HG02840 (cell line): ENCODE measurements around the gene ADAMTSL5.
"Not testable (repeated sequence)": the region's sequence is repeated elsewhere in the genome, so short reads cannot be mapped to it uniquely, and the experiment has no call there.

Source experiments
- ATAC-seq: cut with Tn5 transposase; IDR thresholded peaks from one replicate; pipeline ENCODE4 v1.9.1; 2021; ENCODE audit warnings: mild to moderate bottlenecking, moderate library complexity, moderate number of reproducible peaks; ENCODE audit not compliant: unreplicated experiment, low FRiP score

The ADAMTSL5 gene

GRCh38 chr19:1530856-1531255, 18.0 kb upstream of the ADAMTSL5 start:
- not testable (repeated sequence) for ATAC-seq

GRCh38 chr19:1529430-1529816, 16.6 kb upstream of the ADAMTSL5 start:
- ATAC-seq = no peak

DNA sequence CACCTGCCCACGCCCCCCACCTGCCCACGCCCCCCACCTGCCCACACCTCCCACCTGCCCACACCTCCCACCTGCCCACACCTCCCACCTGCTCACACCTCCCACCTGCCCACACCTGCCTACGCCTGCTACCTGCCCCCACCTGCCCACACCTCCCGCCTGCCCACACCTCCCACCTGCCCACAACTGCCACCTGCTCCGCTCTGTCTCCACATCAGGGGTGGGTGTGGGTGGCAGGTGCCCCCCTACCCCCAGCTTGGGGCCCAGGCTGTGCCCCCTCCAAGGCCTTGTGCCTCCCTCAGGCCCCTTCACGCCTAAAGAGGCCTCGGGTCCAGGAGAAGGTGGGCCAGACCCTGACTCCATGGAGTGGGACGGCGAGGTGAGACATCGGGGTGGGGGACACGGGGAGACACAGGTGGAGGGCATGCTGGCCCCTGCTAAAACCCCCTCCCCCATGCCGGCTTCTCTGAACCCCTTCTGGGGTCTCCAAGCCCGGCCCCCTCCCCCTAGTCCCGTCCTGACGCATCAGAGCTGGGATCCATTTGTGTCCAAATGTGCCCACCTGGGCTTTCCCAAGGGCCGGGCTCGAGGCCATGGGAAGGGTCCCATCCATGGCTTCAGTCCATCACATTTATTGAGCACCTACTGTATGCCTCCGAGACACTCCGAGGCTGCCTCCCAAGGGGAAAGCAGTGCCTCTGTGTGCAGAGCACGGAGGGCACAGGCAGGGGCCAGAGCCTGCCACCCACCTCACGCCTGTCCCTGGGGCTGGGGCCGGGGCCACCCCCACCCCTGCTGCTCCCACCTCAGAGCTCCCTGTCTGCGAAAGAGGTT, 16.0 kb upstream of the ADAMTSL5 start:
- ATAC-seq = no peak

DNA sequence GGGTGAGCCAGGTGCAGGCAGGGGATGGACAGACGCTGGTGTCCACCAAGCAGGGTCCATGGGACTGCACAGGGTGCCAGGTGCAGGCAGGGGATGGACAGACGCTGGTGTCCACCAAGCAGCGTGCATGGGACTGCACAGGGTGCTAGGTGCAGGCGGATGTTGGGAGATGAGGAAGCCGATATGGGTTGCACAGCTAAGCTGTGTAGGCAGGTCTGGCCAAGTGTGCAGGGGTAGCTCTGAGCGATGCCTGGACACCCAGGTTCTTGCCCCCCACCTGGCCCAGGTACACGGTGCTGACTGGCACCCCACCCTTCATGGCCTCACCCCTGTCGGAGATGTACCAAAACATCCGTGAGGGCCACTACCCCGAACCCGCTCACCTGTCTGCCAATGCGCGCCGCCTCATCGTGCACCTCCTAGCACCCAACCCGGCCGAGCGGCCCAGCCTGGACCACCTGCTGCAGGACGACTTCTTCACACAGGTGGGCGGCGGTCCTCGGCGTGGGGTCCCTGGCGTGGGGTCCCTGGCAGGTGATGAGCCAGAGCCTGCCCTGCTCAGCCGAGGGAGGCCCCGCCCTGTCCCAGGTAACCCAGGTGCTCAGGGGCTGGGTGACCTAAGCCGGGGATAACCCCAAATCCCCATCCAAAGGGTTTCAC, 15.0 kb upstream of the ADAMTSL5 start:
- ATAC-seq = no peak

- ATAC-seq = no peak
Measured at GRCh38 chr19:1526979-1527649, 14.3 kb upstream of the ADAMTSL5 start.

DNA sequence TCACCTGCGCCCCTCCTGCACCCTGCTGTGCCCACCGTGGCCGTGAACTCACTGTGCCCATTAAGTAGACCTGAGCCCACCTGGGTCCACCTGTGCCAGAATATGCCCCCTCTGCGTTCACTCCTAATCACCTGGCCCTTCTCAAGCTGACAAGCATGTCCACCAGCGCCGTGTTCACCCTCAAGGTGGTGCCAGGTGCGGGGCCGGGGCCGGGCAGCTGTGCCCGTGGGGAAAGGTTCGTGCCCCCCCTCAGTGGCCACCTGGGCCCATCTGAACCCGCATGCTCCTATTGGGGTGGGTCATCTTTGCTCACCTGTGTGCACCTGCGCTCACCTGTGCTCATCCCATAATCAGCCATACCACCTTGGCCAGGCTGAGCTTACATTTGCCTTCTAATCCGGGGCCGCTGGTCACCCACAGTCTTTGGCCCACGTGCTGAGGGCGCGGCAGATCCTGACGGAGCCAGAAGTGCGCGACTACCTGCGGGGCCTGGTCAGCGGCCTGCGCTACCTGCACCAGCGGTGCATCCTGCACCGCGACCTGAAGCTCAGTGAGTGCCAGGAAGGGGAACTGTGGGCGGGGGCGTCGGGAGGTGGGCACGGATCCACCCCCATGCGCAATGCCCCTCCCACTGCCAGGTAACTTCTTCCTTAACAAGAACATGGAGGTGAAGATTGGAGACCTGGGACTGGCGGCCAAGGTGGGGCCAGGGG, 13.4 kb upstream of the ADAMTSL5 start:
- ATAC-seq = no peak

GRCh38 chr19:1525343-1525742, 12.5 kb upstream of the ADAMTSL5 start:
- ATAC-seq = no peak

- ATAC-seq = no peak
Measured at GRCh38 chr19:1524972-1525325, 12.1 kb upstream of the ADAMTSL5 start.

DNA sequence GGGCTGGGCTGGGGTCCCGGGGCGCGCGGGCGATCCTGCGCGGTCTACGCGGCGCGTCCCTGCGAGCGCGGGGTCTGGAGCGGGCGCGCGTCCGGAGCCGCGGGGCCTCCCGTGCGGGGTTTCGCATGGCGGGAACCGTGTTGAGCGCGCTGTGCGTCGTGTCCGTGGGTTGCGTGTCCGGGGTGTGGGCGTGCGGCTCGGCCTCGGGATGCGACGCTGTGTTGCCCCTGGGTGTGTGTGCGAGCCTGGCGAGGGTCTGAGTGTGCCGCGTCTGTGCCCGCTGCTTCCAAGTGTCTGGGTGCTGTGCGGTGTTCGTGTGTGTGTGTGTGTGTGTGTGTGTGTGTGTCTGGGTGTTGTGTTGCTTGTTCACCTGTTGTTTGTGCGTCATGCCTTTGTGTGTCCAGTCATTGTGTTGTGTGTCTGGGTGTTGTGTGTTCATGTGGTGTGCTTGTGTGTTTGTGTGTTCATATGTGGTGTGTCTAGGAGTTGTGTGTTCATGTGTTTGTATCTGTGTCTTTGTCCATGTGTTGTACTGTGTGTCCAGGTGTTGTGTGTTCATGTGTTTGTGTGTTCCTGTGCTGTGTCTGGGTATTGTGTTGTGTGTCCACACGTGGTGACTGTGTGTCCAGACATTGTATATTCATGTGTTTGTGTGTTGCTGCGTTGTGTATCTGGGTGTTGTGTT, 11.6 kb upstream of the ADAMTSL5 start:
- ATAC-seq = no peak

DNA sequence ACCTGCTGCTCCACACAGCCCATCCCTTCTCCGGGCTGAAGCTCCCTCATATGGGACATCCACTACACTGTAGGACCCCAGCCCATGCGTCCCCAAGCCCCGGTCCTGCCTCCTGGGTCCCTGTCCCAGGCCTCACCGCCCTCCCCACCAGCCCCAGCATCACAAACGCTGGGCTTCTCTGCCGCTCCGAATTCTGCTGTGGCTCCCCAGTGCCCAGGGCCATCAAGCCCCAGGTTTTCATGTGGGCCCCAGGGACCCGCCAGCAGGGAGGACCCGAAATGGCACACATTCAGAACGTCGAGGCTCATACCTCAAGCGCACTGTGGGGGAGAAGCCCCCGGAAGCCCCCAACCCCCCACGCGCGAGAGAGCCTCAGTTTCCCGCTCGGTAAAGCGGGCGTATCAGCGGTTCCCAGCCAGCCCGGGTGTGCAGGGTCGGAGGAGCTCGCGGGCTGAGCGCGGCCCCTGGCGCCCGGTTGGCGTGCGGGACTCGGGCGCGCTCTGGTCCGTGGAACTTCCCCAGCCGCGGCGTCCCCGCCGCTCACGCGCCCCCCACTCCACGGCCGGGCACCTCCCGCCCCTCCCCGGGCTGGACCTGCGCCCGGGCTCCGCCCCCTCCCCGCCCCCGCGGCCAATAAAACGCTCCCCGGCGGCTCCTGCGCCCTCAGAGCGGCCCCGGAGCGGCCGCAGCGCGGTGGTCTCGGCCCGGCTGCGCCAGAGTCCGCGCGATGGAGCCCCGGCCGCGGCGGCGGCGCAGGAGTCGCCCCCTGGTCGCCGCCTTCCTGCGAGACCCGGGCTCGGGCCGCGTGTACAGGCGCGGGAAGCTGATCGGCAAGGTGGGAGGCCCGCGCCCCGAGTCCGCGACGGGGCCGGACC, 10.8 kb upstream of the ADAMTSL5 start, which contains the start of gene PLK5:
Gene PLK5 (plus strand): TSS at position 666 of the 875 bp plus-strand sequence. CDS start 2,920 bp downstream, outside the sequence.
- ATAC-seq = no peak

- ATAC-seq = no peak
Measured at GRCh38 chr19:1522838-1523237, 10.0 kb upstream of the ADAMTSL5 start.

- ATAC-seq = no peak
Measured at GRCh38 chr19:1522061-1522460, 9.2 kb upstream of the ADAMTSL5 start.

DNA sequence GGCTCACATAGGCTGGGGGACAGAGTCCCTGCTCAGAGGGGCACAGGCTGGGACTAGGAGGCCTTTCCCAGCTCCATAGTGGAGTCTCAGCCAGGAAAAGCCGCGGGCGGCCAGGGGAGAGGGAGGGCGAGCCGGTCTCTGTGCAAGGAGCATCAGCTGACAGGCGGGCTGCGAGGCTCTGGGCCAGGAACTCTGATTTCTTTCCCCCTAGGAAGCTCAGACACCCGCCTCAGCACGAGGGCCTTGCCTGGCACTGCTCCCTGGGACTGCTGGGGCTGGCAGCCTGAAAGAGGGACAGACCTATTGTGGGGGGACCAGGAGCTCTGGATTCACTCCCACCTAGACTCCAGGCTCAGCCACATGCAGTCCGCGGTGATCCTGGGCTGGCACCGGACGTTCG, 8.8 kb upstream of the ADAMTSL5 start:
- no peak for ATAC-seq

DNA sequence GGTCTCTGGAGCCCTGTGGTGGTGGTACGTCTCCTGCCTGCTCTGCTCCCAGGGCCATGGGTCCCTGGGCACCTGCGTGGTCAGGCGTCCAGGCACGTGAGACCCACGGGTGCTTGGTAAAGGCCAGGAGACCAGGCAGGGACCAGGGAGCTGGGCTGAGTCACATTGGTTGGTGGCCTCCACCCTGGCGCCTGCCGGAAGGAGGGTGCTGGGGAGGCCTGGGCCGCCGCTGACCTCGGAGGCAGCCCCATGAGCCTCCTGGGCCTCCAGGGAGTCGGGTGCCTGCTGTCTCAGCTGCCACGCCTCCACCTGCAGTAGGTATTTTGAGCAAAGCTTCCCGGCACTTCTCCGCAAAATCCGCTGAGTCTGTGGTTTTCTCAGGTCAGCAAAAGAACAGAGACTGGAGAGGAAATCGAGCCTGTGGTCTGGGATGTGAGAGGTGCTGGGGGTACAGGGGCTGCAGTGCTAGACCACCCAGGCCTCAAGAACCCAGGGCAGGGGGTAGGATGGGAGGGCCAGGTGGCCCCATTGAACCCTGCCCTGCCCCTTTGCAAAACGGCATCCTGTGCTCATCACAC, 7.5 kb upstream of the ADAMTSL5 start:
- ATAC-seq = no peak

DNA sequence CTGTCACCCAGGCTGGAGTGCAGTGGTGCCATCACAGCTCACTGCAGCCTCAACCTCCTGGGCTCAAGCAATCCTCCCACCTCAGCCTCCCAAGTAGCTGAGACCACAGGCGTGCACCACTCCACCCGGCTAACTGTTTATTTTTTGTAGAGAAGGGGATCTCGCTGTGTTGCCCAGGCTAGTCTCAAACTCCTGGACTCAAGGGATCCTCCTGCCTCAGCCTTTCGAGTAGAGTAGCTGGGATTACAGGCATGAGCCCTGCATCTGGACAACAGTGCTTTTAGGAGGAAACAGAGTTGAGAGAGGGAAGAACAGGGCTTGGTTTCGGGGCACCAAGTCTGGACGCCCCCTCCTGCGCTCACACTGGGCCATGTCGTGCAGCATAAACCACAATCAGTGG, 7.0 kb upstream of the ADAMTSL5 start:
- not testable (repeated sequence) for ATAC-seq

DNA sequence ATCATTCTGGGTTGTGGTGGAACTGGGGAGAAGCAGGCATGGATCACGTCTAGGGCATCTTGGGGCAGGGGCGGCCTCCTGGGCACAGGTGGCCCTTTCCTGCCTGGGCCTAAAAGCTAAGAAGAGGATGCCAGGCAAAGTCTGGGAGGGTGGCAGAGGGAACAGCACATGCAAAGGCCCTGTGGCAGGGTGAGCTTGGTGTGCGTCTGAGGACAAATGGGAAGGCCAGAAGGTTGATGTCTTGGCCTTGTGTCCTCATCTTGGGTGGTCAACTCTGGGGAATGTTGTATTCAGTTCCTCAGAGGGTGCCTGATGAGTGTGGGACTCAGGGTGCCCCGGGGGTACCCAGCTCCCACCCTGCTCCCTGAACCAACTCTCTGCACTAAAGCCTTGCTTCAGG, 5.7 kb upstream of the ADAMTSL5 start:
- no peak for ATAC-seq

DNA sequence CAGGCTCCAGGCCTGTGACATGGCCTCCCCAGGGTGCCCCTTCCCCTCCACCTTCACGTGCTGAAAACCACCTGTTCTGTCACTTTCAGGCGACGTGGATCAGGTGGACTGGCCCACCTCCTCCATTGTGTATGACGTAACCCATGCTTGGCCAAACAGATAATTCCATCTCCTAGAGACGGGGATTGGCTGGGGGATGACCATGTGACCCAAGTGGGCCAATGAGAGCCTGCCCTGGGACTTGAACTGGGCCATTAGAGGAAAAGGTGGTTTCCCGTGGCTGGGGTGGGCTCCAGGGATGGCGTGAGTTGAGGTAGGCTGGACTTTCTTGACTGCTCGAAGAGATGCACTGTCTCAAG, 3.6 kb upstream of the ADAMTSL5 start:
- no peak for ATAC-seq

DNA sequence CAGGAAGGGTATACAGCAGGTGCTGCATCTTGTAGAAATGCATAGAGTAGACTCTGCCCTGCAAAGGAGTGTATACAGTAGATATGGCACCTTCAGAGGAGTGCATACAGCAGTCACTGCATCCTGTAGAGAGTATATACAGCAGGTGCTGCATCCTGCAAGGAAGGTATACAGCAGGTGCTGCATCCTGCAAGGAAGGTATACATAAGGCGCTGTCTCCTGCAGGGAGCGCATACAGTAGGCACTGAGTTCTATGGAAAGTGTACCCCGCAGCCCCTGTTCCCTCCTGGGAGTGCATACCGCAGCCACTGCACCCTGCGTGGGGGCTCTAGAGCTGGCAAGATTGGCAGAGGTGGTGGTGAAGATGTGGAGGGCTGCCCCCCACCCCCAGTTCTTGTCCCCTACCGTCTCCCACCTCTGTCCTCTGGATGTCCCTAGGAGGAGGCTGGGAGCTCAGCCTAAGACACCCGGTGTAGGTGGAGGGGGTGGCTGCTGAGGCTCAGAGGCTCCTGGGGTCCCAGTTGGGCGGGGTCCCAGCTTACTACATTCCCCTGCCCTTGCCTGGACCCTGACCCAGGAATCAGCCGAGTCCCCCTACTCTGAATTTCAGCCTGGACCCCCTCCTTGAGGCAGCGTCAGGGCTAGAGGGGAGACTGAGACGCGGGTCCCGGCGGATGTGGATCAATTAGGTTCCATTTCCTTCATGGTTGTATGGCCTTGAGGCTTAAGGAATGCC, 2.3 kb upstream of the ADAMTSL5 start:
- no peak for ATAC-seq
